MM.1S (cell line): ENCODE measurements around the gene BMS1.

Experiments used
- EZH2 ChIP-seq: fragments of 300-600 bp; sonication (generic); optimal IDR thresholded peaks from 2 replicates; pipeline ENCODE3; 2017; ENCODE audit warnings: low read depth, mild to moderate bottlenecking, antibody characterized with exemption, low read length, mixed read lengths
- TF ChIP-seq, protein P1 (sequence below): fragments of 300-600 bp; sonication (generic); IDR thresholded peaks from 2 replicates; pipeline ENCODE4 v1.5.1; 2016; ENCODE audit warnings: antibody characterized with exemption, low read length, mixed read lengths

DNA sequence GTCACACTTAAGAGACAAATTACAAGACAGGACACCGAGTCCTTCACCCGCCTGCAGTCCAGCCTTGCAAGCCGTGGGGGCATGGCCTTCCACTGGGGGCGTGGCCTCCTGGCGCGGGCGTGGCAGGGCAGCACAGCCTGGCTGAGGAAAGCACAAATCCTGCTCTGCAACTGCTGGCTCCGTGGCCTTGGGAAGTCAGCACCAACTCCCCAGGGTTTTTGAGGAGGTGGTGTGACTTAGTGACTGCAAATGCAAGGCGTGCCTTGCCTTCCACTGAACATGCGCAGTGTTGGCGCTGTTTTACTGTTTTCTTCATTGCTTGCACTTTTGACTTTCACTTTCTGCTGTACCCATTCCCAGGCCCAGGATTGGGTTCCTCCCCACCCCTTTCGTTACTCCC is 12.9 kb upstream of the BMS1 start:
- no peak for TF ChIP-seq EZH2
- TF ChIP-seq, protein P1, sequence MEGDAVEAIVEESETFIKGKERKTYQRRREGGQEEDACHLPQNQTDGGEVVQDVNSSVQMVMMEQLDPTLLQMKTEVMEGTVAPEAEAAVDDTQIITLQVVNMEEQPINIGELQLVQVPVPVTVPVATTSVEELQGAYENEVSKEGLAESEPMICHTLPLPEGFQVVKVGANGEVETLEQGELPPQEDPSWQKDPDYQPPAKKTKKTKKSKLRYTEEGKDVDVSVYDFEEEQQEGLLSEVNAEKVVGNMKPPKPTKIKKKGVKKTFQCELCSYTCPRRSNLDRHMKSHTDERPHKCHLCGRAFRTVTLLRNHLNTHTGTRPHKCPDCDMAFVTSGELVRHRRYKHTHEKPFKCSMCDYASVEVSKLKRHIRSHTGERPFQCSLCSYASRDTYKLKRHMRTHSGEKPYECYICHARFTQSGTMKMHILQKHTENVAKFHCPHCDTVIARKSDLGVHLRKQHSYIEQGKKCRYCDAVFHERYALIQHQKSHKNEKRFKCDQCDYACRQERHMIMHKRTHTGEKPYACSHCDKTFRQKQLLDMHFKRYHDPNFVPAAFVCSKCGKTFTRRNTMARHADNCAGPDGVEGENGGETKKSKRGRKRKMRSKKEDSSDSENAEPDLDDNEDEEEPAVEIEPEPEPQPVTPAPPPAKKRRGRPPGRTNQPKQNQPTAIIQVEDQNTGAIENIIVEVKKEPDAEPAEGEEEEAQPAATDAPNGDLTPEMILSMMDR = no peak
